Naive thymus-derived CD4-positive, alpha-beta T cell (primary cell): ENCODE results near the gene SNCG. TPM values are rescaled to one million over a fixed set of nuclear protein-coding genes. Genes with fewer than 3 reads are reported as not detected.

Experiments
- ATAC-seq: fragments of 150-1000 bp; cut with Tn5 transposase; 2 replicates; pipeline ENCODE4 v1.10.0; 2021; ENCODE audit warnings: mild to moderate bottlenecking, moderate library complexity
- CTCF ChIA-PET: fragments of 350-600 bp; sonication (Branson Sonifier 250); formaldehyde crosslinking; loops from one replicate; lab custom pipeline; 2021; ENCODE audit warnings: antibody characterized with exemption; lab: Charles Lee
- POLR2A ChIA-PET: fragments of 350-600 bp; sonication (Branson Sonifier 250); formaldehyde crosslinking; loops from one replicate; lab custom pipeline; 2021; ENCODE audit warnings: antibody characterized with exemption, inconsistent platforms; lab: Charles Lee
- DNase-seq, 9 donors: peaks; one replicate each; pipeline versions ENCODE4 v3.0.0 to v3.0.0-alpha.2; 2020 to 2022; ENCODE audit warnings: mixed read lengths in 1 of 9
- H3K27ac ChIP-seq: one replicate; pipeline ENCODE4 v1.7.0; 2013; ENCODE audit warnings: mild to moderate bottlenecking, low read depth, low read length, moderate library complexity
- H3K27me3 ChIP-seq, 2 donors: one replicate each; pipeline ENCODE4 v1.7.0; 2013; ENCODE audit warnings: low read length in 2 of 2, mild to moderate bottlenecking in 2 of 2, moderate library complexity in 2 of 2; ENCODE audit not compliant: control insufficient read depth in 2 of 2, insufficient read depth in 2 of 2
- H3K36me3 ChIP-seq, 3 experiments: 1 replicate in 2 of 3; 2 replicates in 1 of 3; pipeline ENCODE4 v1.7.0; 2013; ENCODE audit warnings: low read length in 3 of 3, mild to moderate bottlenecking in 3 of 3, moderate library complexity in 1 of 3; ENCODE audit not compliant: insufficient read depth in 3 of 3, control insufficient read depth in 2 of 3
- H3K4me1 ChIP-seq, 2 donors: one replicate each; pipeline ENCODE4 v1.7.0; 2013; ENCODE audit warnings: low read length in 2 of 2, mild to moderate bottlenecking in 2 of 2, moderate library complexity in 1 of 2; ENCODE audit not compliant: control insufficient read depth in 2 of 2, insufficient read depth in 2 of 2
- H3K4me3 ChIP-seq: 2 replicates; pipeline ENCODE4 v1.7.0; 2013; ENCODE audit warnings: mild to moderate bottlenecking, low read length
- H3K9me3 ChIP-seq, 3 experiments: 1 replicate in 2 of 3; 2 replicates in 1 of 3; pipeline ENCODE4 v1.7.0; 2013; ENCODE audit warnings: low read length in 3 of 3; ENCODE audit not compliant: control insufficient read depth in 2 of 3
- H3K27ac Mint-ChIP-seq, 9 donors: one replicate each; pipeline ENCODE4 v1.8.0; 2020 to 2022; ENCODE audit warnings: mixed read lengths in 9 of 9, mild to moderate bottlenecking in 8 of 9, moderate library complexity in 5 of 9, inconsistent platforms in 2 of 9
- H3K27me3 Mint-ChIP-seq, 5 donors: one replicate each; pipeline ENCODE4 v1.8.0; 2021 to 2022; ENCODE audit warnings: mixed read lengths in 5 of 5, mild to moderate bottlenecking in 1 of 5
- H3K36me3 Mint-ChIP-seq, 5 donors: one replicate each; pipeline ENCODE4 v1.8.0; 2020 to 2022; ENCODE audit warnings: mixed read lengths in 5 of 5, mild to moderate bottlenecking in 3 of 5, inconsistent platforms in 1 of 5
- H3K4me1 Mint-ChIP-seq, 7 donors: one replicate each; pipeline ENCODE4 v1.8.0; 2020 to 2022; ENCODE audit warnings: mixed read lengths in 7 of 7, mild to moderate bottlenecking in 3 of 7, inconsistent platforms in 1 of 7
- H3K4me3 Mint-ChIP-seq, 10 donors: one replicate each; pipeline ENCODE4 v1.8.0; 2020 to 2022; ENCODE audit warnings: mild to moderate bottlenecking in 10 of 10, mixed read lengths in 10 of 10, moderate library complexity in 6 of 10, inconsistent platforms in 2 of 10
- H3K9me3 Mint-ChIP-seq, 11 donors: one replicate each; pipeline ENCODE4 v1.8.0; 2020 to 2022; ENCODE audit warnings: mixed read lengths in 11 of 11, mild to moderate bottlenecking in 4 of 11, inconsistent platforms in 1 of 11, moderate library complexity in 1 of 11
- intact Hi-C, 2 donors: fragments of 100-400 bp; cut with micrococcal nuclease; formaldehyde crosslinking; loops; one replicate each; pipeline ENCODE4 v1.15.1; 2023
- polyA plus RNA-seq, 2 donors: library from polyadenylated mRNA; unstranded; fragments of 300-500 nt; fragmentation: Illumina TruSeq; gene quantifications; one replicate each; pipeline ENCODE4 v1.2.3, GENCODE V29; 2021
- total RNA-seq, 6 experiments: library from RNA in 5 of 6; stranded (reverse) in 5 of 6; gene quantifications; 1 replicate in 5 of 6; 2 replicates in 1 of 6; pipeline ENCODE4 v1.2.3 and lab custom pipeline; 2021 to 2026

SNCG gene
- total and polyA plus RNA-seq, 7 experiments from 2014 or later, result 0.45 TPM; not detected in 6

GRCh38 chr10:86957471-86958115 is 806 bp upstream of the SNCG start, which contains the start of gene MMRN2:
Gene MMRN2 (minus strand): TSS chr10:86957615. CDS start chr10:86957541, 74 bp downstream.
- Histone ChIP-seq H3K36me3 (no peaks in the 10 kb centered on the region), H3K27ac (no peak within 1 kb of the TSS), H3K9me3 (no peaks in the 10 kb centered on the region), H3K4me3 (no peak within 1 kb of the TSS), H3K27me3 (no peaks in the 10 kb centered on the region), H3K4me1 (peaks cover 0 to 7% of the 10 kb centered on the region in 2 donors)
- no peak for DNase-seq
- Mint-ChIP-seq H3K27me3 (no peaks in the 10 kb centered on the region), H3K27ac (peak within 1 kb of the TSS in 1 of 9 donors; percentile 8), H3K4me1 (peaks cover 0 to 6% (median 2%) of the 10 kb centered on the region in 7 donors), H3K36me3 (peaks cover 0 to 2% (median 0%) of the 10 kb centered on the region in 5 donors), H3K9me3 (peaks cover 0 to 10% (median 2%) of the 10 kb centered on the region in 11 donors), H3K4me3 (no peak within 1 kb of the TSS)
- ChIA-PET CTCF (interaction anchor here (0.7 to 2.5 kb wide), 3 partner anchors 9 to 14 kb away, joined by 3 to 11 read pairs (median 3); no protein-coding TSS in a partner anchor), POLR2A (interaction anchor here (1.2 to 1.5 kb wide), 2 partner anchors 10 to 12 kb away, joined by 4 to 5 read pairs; no protein-coding TSS in a partner anchor)
- no peak for ATAC-seq
- intact Hi-C loops, result no loop called here

GRCh38 chr10:86958901-86959736 is 720 bp downstream of the SNCG start:
- Histone ChIP-seq H3K27ac (no peak overlapping the region), H3K4me3 (no peak overlapping the region), H3K27me3 (no peaks in the 10 kb centered on the region), H3K9me3 (no peaks in the 10 kb centered on the region), H3K4me1 (peaks cover 0 to 7% of the 10 kb centered on the region in 2 donors), H3K36me3 (no peaks in the 10 kb centered on the region)
- ChIA-PET CTCF (interaction anchor here (0.5 to 1.4 kb wide), 3 partner anchors 8 to 1569 kb away, joined by 4 to 6 read pairs (median 4); no protein-coding TSS in a partner anchor), POLR2A (interaction anchor here (0.7 to 1.2 kb wide), 3 partner anchors 8 to 13 kb away, joined by 4 to 5 read pairs (median 4); no protein-coding TSS in a partner anchor)
- Mint-ChIP-seq H3K4me1 (peaks cover 0 to 6% (median 2%) of the 10 kb centered on the region in 7 donors), H3K36me3 (no peaks in the 10 kb centered on the region), H3K27me3 (no peaks in the 10 kb centered on the region), H3K9me3 (peaks cover 0 to 3% (median 0%) of the 10 kb centered on the region in 11 donors), H3K4me3 (no peak overlapping the region), H3K27ac (no peak overlapping the region)
- no peak for ATAC-seq
- intact Hi-C loops, result no loop called here
- DNase-seq, result no peak

- Histone ChIP-seq H3K9me3 (no peaks in the 10 kb centered on the region), H3K4me1 (peaks cover 0 to 7% of the 10 kb centered on the region in 2 donors), H3K27ac (no peak overlapping the region), H3K4me3 (no peak overlapping the region), H3K36me3 (no peaks in the 10 kb centered on the region), H3K27me3 (no peaks in the 10 kb centered on the region)
- Mint-ChIP-seq H3K27me3 (no peaks in the 10 kb centered on the region), H3K4me3 (no peak overlapping the region), H3K9me3 (peaks cover 0 to 3% (median 0%) of the 10 kb centered on the region in 11 donors), H3K27ac (no peak overlapping the region), H3K36me3 (no peaks in the 10 kb centered on the region), H3K4me1 (peaks cover 0 to 6% (median 2%) of the 10 kb centered on the region in 7 donors)
- ChIA-PET POLR2A (interaction anchor here (0.7 kb wide), 1 partner anchor 9 kb away, joined by 4 read pairs; no protein-coding TSS in a partner anchor), CTCF (interaction anchor here (0.9 to 1.3 kb wide), 2 partner anchors 9 to 16 kb away, joined by 3 to 6 read pairs; no protein-coding TSS in a partner anchor)
- ATAC-seq, result no peak
- intact Hi-C loops, result loop anchor here (1.0 kb wide), 2 partner anchors 20 to 271 kb away; no protein-coding TSS in a partner anchor
- DNase-seq, result no peak
Measured at GRCh38 chr10:86959737-86960002, 1.3 kb downstream of the SNCG start.

GRCh38 chr10:86960003-86960862 is 1.8 kb downstream of the SNCG start:
- no peaks in the 10 kb centered on the region for H3K9me3 ChIP-seq
- Mint-ChIP-seq H3K4me3 (no peak overlapping the region), H3K27ac (peak overlapping the region in 1 of 9 donors; percentile 44), H3K4me1 (peaks cover 0 to 6% (median 4%) of the 10 kb centered on the region in 7 donors), H3K27me3 (no peaks in the 10 kb centered on the region), H3K36me3 (no peaks in the 10 kb centered on the region), H3K9me3 (no peaks in the 10 kb centered on the region)
- no peak overlapping the region for H3K27ac ChIP-seq
- H3K36me3 ChIP-seq, result no peaks in the 10 kb centered on the region
- peaks cover 0 to 5% of the 10 kb centered on the region in 2 donors for H3K4me1 ChIP-seq
- ChIA-PET POLR2A (interaction anchor here (0.8 kb wide), 2 partner anchors 9 kb away, joined by 3 to 4 read pairs; no protein-coding TSS in a partner anchor), CTCF (interaction anchor here (0.8 to 1.3 kb wide), 5 partner anchors 9 to 22 kb away, joined by 3 to 6 read pairs (median 3); no protein-coding TSS in a partner anchor)
- no peak overlapping the region for H3K4me3 ChIP-seq
- H3K27me3 ChIP-seq, result no peaks in the 10 kb centered on the region
- intact Hi-C loops, result loop anchor here (1.0 kb wide), 2 partner anchors 21 to 272 kb away; no protein-coding TSS in a partner anchor
- ATAC-seq (peak; percentile 79), DNase-seq (peak in 6 of 9 donors; percentile 9 to 50 (median 38))

- H3K4me1 ChIP-seq, result peaks cover 0 to 5% of the 10 kb centered on the region in 2 donors
- H3K27ac ChIP-seq, result no peak overlapping the region
- Mint-ChIP-seq H3K27ac (peak overlapping the region in 1 of 9 donors; percentile 44), H3K27me3 (no peaks in the 10 kb centered on the region), H3K4me3 (no peak overlapping the region), H3K9me3 (no peaks in the 10 kb centered on the region), H3K4me1 (peaks cover 2 to 11% (median 9%) of the 10 kb centered on the region in 7 donors), H3K36me3 (no peaks in the 10 kb centered on the region)
- ChIA-PET CTCF (interaction anchor here (0.6 to 1.3 kb wide), 5 partner anchors 10 to 24 kb away, joined by 3 to 4 read pairs (median 3); no protein-coding TSS in a partner anchor), POLR2A (interaction anchor here (0.8 kb wide), 2 partner anchors 8 to 10 kb away, joined by 3 to 4 read pairs; no protein-coding TSS in a partner anchor)
- no peak overlapping the region for H3K4me3 ChIP-seq
- H3K9me3 ChIP-seq, result no peaks in the 10 kb centered on the region
- no peaks in the 10 kb centered on the region for H3K27me3 ChIP-seq
- H3K36me3 ChIP-seq, result no peaks in the 10 kb centered on the region
- ATAC-seq (no peak), DNase-seq (no peak)
- intact Hi-C loops, result loop anchor here (1.0 kb wide), 2 partner anchors 22 to 273 kb away; no protein-coding TSS in a partner anchor
Measured at GRCh38 chr10:86960863-86961434, 2.5 kb downstream of the SNCG start.
